Measurements from ENCODE around the gene AGBL2. TPM values are rescaled to one million over a fixed set of nuclear protein-coding genes. Genes with fewer than 3 reads are reported as not detected.

AGBL2 gene
- total RNA-seq, 6 donors from 2014 or later = 1.6 to 39.0 (median 10.7) TPM

- Histone ChIP-seq H3K9me3 (no peaks in the 10 kb centered on the region), H3K4me1 (no peaks in the 10 kb centered on the region), H3K27me3 (no peaks in the 10 kb centered on the region), H3K4me3 (no peak overlapping the region), H3K36me3 (peaks cover 58 to 100% (median 89%) of the 10 kb centered on the region in 4 donors), H3K27ac (peak overlapping the region in 1 of 4 donors; percentile 0)
- ATAC-seq (ENCODE audit: low FRiP score in 2 of 2) = no peak
- no peak for DNase-seq
- TF ChIP-seq POLR2A (IDR thresholded peaks at IDR 0.05) (no peak), POLR2AphosphoS5 (IDR thresholded peaks at IDR 0.05) (peak; percentile 32 to 48)
- WGBS, 2 donors = 81 to 86% methylated on average over 10 of the region's 10 CpGs
Observed at GRCh38 chr11:47732271-47732670, 17.1 kb upstream of the AGBL2 start.

DNA sequence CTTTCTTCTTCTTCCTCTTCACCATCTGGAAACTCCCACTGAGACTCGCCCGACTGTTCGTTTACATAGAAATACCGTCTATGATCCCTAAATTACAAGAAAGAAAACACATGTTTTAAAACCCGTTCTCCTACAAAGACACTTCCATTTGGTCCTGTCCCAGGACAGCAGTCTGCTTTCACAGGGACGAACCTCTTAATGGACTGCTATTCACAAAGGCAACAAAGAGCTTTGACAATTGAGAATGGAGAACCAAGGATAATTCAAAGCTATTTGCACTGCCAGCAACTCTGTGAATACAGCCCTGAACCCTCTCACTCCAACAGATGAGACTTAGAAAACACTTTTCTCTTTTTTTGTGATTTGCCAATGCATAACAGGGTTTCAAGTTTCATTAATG is 16.3 kb upstream of the AGBL2 start:
- H3K27ac ChIP-seq = no peak overlapping the region
- no peaks in the 10 kb centered on the region for H3K9me3 ChIP-seq
- H3K4me1 ChIP-seq = no peaks in the 10 kb centered on the region
- WGBS, 2 donors = 67 to 70% methylated on average over 6 of the region's 6 CpGs
- H3K4me3 ChIP-seq = no peak overlapping the region
- H3K36me3 ChIP-seq = peaks cover 58 to 98% (median 88%) of the 10 kb centered on the region in 4 donors
- H3K27me3 ChIP-seq = no peaks in the 10 kb centered on the region
- DNase-seq (no peak), ATAC-seq (ENCODE audit: low FRiP score in 2 of 2) (no peak)
- TF ChIP-seq EP300 (IDR thresholded peaks at IDR 0.05) = no peak
- no peak for TF ChIP-seq POLR2AphosphoS5 (IDR thresholded peaks at IDR 0.05)
- no peak for TF ChIP-seq CTCF (IDR thresholded peaks at IDR 0.05)
- TF ChIP-seq POLR2A (IDR thresholded peaks at IDR 0.05) = no peak

DNA sequence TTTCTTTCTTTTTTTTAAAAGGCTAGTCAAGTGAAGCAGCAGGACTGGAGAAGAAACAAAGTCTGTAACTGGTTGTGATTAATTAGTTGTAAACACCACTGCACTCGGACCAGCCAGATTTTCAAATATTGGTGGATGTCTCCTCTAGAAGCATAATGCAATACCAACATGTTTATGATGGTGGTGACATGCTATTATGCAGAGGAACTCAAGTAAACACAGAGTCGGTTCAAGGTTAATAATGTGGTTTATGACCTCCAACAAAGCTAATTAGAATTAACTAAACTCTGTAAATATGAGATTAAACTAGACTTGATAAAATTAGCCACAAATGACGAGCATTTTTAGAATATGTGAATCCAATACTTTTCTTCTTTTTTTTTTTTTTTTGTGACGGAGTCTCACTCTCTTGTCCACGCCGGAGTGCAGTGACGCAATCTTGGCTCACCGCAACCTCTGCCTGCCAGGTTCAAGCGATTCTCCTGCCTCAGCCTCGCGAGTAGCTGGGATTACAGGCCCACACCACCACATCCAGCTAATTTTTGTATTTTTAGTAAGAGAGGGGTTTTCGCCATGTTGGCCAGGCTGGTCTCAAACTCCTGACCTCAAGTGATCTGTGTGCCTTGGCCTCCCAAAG is 11.8 kb upstream of the AGBL2 start:
- DNase-seq = no peak
- no peak for ATAC-seq (ENCODE audit: low FRiP score in 2 of 2)
- Histone ChIP-seq H3K36me3 (peaks cover 46 to 97% (median 79%) of the 10 kb centered on the region in 4 donors), H3K4me1 (no peaks in the 10 kb centered on the region), H3K27me3 (no peaks in the 10 kb centered on the region), H3K27ac (no peak overlapping the region), H3K4me3 (no peak overlapping the region), H3K9me3 (no peaks in the 10 kb centered on the region)
- WGBS, 2 donors = 77 to 83% methylated on average over 12 of the region's 12 CpGs
- no peak for TF ChIP-seq POLR2A (IDR thresholded peaks at IDR 0.05)
- TF ChIP-seq POLR2AphosphoS5 (IDR thresholded peaks at IDR 0.05) = no peak
- no peak for TF ChIP-seq CTCF (IDR thresholded peaks at IDR 0.05)
- TF ChIP-seq EP300 (IDR thresholded peaks at IDR 0.05) = no peak

DNA sequence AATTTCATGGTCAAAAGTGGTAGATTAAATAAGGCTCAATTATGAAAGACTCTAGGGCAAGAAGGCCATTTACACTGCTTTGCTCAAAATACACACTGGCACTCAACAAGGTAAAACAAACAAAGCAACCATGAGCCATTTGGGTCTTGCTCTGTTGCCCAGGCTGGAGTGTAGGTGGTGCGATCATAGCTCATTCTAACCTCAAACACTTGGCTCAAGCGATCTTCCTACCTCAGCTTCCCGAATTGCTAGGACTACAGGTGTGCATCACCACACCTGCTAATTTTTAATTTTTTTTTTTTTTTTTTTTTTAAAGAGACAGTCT is 10.9 kb upstream of the AGBL2 start:
- Histone ChIP-seq H3K4me3 (no peak overlapping the region), H3K36me3 (peaks cover 38 to 95% (median 76%) of the 10 kb centered on the region in 4 donors), H3K9me3 (no peaks in the 10 kb centered on the region), H3K27ac (no peak overlapping the region), H3K27me3 (no peaks in the 10 kb centered on the region), H3K4me1 (no peaks in the 10 kb centered on the region)
- 91 to 96% methylated on average over 3 of the region's 3 CpGs for WGBS, 2 donors
- ATAC-seq (ENCODE audit: low FRiP score in 2 of 2) (no peak), DNase-seq (no peak)
- no peak for TF ChIP-seq CTCF (IDR thresholded peaks at IDR 0.05)

DNA sequence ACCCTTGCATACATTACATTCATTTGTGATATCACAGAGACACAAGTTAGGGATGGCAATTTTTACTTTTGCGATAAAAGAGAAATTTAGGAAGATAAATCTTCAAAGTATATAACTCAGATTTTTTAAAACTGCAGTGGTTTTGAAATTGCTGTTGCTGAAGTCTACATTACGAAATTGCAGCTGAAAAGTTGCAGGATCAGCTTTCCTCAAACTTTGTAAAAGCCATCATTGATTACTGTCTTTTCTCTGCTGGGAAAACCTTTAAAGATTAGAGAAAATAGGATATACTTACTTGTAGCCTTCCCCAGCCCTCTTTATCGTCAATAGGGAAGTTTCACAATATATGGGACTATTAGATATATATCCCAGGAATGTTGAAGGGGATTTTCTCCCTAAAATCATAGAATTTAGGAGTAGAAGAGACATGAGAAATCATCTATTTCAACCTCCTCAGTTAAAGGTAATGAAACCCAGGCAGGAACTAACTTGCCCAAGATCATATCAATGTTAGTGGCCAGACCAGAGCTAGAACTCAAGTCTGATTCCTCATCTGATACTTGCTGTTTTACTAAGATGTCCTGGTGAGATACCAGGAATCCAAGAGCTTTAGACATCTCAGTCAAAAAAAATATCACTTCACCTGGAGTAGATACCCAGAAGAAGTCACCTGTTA is 10.4 kb upstream of the AGBL2 start:
- H3K36me3 ChIP-seq = peaks cover 39 to 95% (median 76%) of the 10 kb centered on the region in 4 donors
- no peak overlapping the region for H3K4me3 ChIP-seq
- 77 to 80% methylated on average over 3 of the region's 3 CpGs for WGBS, 2 donors
- no peaks in the 10 kb centered on the region for H3K4me1 ChIP-seq
- no peaks in the 10 kb centered on the region for H3K27me3 ChIP-seq
- no peak overlapping the region for H3K27ac ChIP-seq
- H3K9me3 ChIP-seq = no peaks in the 10 kb centered on the region
- ATAC-seq (ENCODE audit: low FRiP score in 2 of 2) (no peak), DNase-seq (no peak)
- TF ChIP-seq POLR2AphosphoS5 (IDR thresholded peaks at IDR 0.05) (no peak), POLR2A (IDR thresholded peaks at IDR 0.05) (no peak), CTCF (IDR thresholded peaks at IDR 0.05) (no peak), EP300 (IDR thresholded peaks at IDR 0.05) (no peak)

Data from upper lobe of left lung (tissue), 6 donors.